HepG2 (cell line): ENCODE results near the gene WFDC5. TPM values are rescaled to one million over a fixed set of nuclear protein-coding genes. Genes with fewer than 3 reads are reported as not detected.
A peak's percentile ranks its signal among the peaks of the same experiment; 100 is the strongest.

ENCODE experiments used
- ADNP ChIP-seq: sonication (generic); formaldehyde crosslinking; IDR thresholded peaks from 2 replicates; pipeline ENCODE4 v1.4.0; 2020; ENCODE audit warnings: missing genetic modification reagents
- ARID3A ChIP-seq: IDR thresholded peaks from 2 replicates; pipeline ENCODE4 v1.6.1; 2012; ENCODE audit warnings: low read depth, low read length, improper control_type of control experiment
- ARNT ChIP-seq: fragments of 450-650 bp; IDR thresholded peaks from 2 replicates; pipeline ENCODE4 v1.6.1; 2017
- ASH2L ChIP-seq: fragments of 300-600, 200-600 bp; sonication (generic); IDR thresholded peaks from 2 replicates; pipeline ENCODE4 v1.7.0; 2017; ENCODE audit warnings: low read depth, mild to moderate bottlenecking, moderate library complexity, mixed read lengths, low read length; ENCODE audit not compliant: insufficient read length
- ATF4 ChIP-seq, 2 experiments: fragments of 450-650 bp in 1 of 2; sonication (generic) in 1 of 2; formaldehyde crosslinking; IDR thresholded peaks; 2 replicates each; pipeline versions ENCODE4 v1.5.0 to v1.8.0; 2020 to 2022; ENCODE audit warnings: mild to moderate bottlenecking in 1 of 2, missing genetic modification reagents in 1 of 2
- GLI4 ChIP-seq: sonication (generic); formaldehyde crosslinking; IDR thresholded peaks from 2 replicates; pipeline ENCODE4 v1.5.1; 2020; ENCODE audit warnings: missing genetic modification reagents, mild to moderate bottlenecking, moderate library complexity, borderline replicate concordance
- GZF1 ChIP-seq: sonication (generic); formaldehyde crosslinking; IDR thresholded peaks from 2 replicates; pipeline ENCODE4 v1.5.1; 2020; ENCODE audit warnings: mild to moderate bottlenecking, missing genetic modification reagents
- KDM5B ChIP-seq: sonication (generic); formaldehyde crosslinking; IDR thresholded peaks from 2 replicates; pipeline ENCODE4 v1.4.0; 2020; ENCODE audit warnings: missing genetic modification reagents, mild to moderate bottlenecking, borderline replicate concordance
- LBX2 ChIP-seq: sonication (generic); formaldehyde crosslinking; IDR thresholded peaks from 2 replicates; pipeline ENCODE4 v1.5.0; 2020; ENCODE audit warnings: missing genetic modification reagents, mild to moderate bottlenecking, borderline replicate concordance
- MAFG ChIP-seq: sonication (generic); formaldehyde crosslinking; IDR thresholded peaks from 2 replicates; pipeline ENCODE4 v1.5.1; 2020; ENCODE audit warnings: mild to moderate bottlenecking, missing genetic modification reagents
- MED8 ChIP-seq: sonication (generic); formaldehyde crosslinking; IDR thresholded peaks from 2 replicates; pipeline ENCODE4 v1.8.1; 2023; ENCODE audit warnings: mild to moderate bottlenecking, missing genetic modification reagents; ENCODE audit not compliant: insufficient replicate concordance
- NFYB ChIP-seq: sonication (generic); formaldehyde crosslinking; IDR thresholded peaks from 2 replicates; pipeline ENCODE4 v1.4.0; 2020; ENCODE audit warnings: missing genetic modification reagents
- PBX2 ChIP-seq: IDR thresholded peaks from 2 replicates; pipeline ENCODE4 v1.6.1; 2016; ENCODE audit warnings: control low read depth
- RAD21 ChIP-seq: fragments of 450-650 bp; formaldehyde crosslinking; IDR thresholded peaks from 2 replicates; pipeline ENCODE4 v1.5.0; 2020; ENCODE audit warnings: mild to moderate bottlenecking
- SPEN ChIP-seq: sonication (generic); formaldehyde crosslinking; IDR thresholded peaks from 2 replicates; pipeline ENCODE4 v1.5.1; 2020; ENCODE audit warnings: low read depth, mild to moderate bottlenecking, missing genetic modification reagents
- TSC22D2 ChIP-seq: sonication (generic); formaldehyde crosslinking; IDR thresholded peaks from 2 replicates; pipeline ENCODE4 v1.5.1; 2020; ENCODE audit warnings: missing genetic modification reagents, mild to moderate bottlenecking, borderline replicate concordance
- ZBTB1 ChIP-seq: sonication (generic); formaldehyde crosslinking; IDR thresholded peaks from 2 replicates; pipeline ENCODE4 v1.4.0; 2020; ENCODE audit warnings: missing genetic modification reagents, borderline replicate concordance
- ZHX2 ChIP-seq, 2 experiments: sonication (generic) in 1 of 2; formaldehyde crosslinking in 1 of 2; IDR thresholded peaks; 2 replicates each; pipeline versions ENCODE4 v1.6.1 to v1.9.0; 2014 to 2022; ENCODE audit warnings: antibody characterized with exemption in 1 of 2, borderline replicate concordance in 1 of 2, inconsistent platforms in 1 of 2, low read depth in 1 of 2, missing genetic modification reagents in 1 of 2
- ZNF850 ChIP-seq: sonication (generic); formaldehyde crosslinking; conservative IDR thresholded peaks from 2 replicates; pipeline ENCODE4 v1.9.0; 2021; ENCODE audit warnings: mild to moderate bottlenecking, missing genetic modification reagents
- ZSCAN21 ChIP-seq: sonication (generic); formaldehyde crosslinking; IDR thresholded peaks from 2 replicates; pipeline ENCODE4 v1.8.0; 2022; ENCODE audit warnings: mild to moderate bottlenecking, missing genetic modification reagents, moderate library complexity, borderline replicate concordance
- polyA plus RNA-seq, 8 experiments: library from polyadenylated mRNA; depleted of rRNA in 3 of 8; stranded (reverse) in 7 of 8; unstranded in 1 of 8; fragments of >200 nt; fragmentation: Illumina TruSeq in 4 of 8; extraction: Trizol in 4 of 8; gene quantifications; 2 replicates each; pipeline versions ENCODE4 v1.2.1 to v1.2.3, GENCODE V29; 2011 to 2016; ENCODE audit warnings: low read depth in 4 of 8, missing spikeins in 1 of 8, mixed read lengths in 1 of 8; ENCODE audit not compliant: insufficient read depth in 1 of 8
- total RNA-seq, 5 experiments: library from RNA; depleted of rRNA; stranded (reverse); fragments of >200 nt; fragmentation: Illumina TruSeq; extraction: Trizol; gene quantifications; 2 replicates each; pipeline ENCODE4 v1.2.3, GENCODE V29; 2016; ENCODE audit warnings: low read depth in 1 of 5

Gene WFDC5
- total and polyA plus RNA-seq, 2 of the 13 experiments (the other 11 are each of a cell fraction or from before 2014, with no cell fraction given), result not detected

GRCh38 chr20:45077559-45077958 is 37.4 kb downstream of the WFDC5 start (continued):
- TF ChIP-seq ARID3A (peak; percentile 53), GZF1 (CRISPR knock-in tag) (no peak), RAD21 (CRISPR knock-in tag) (no peak), LBX2 (no peak), ZBTB1 (CRISPR knock-in tag) (no peak), ATF4 (CRISPR knock-in tag; IDR thresholded peaks at IDR 0.05) (no peak), GLI4 (CRISPR knock-in tag) (no peak), MAFG (CRISPR knock-in tag) (no peak), ARNT (no peak), PBX2 (CRISPR knock-in tag) (no peak), NFYB (CRISPR knock-in tag) (no peak), ASH2L (peak; percentile 50), ZNF850 (CRISPR knock-in tag) (no peak), ZSCAN21 (CRISPR knock-in tag) (no peak), TSC22D2 (peak; percentile 26; the same call in 1 of the 2 replicates), SPEN (no peak), ZHX2 (IDR thresholded peaks at IDR 0.05; ENCODE audit: low read depth) (no peak), ZHX2 (CRISPR knock-in tag; IDR thresholded peaks at IDR 0.05; ENCODE audit: borderline replicate concordance) (no peak), MED8 (no peak), KDM5B (CRISPR knock-in tag) (no peak), ADNP (CRISPR knock-in tag) (peak; percentile 96)
